Measurements from ENCODE around the gene TMEM141. TPM values are rescaled to one million over a fixed set of nuclear protein-coding genes. Genes with fewer than 3 reads are reported as not detected.
A peak's percentile ranks its signal among the peaks of the same experiment; 100 is the strongest.
"Not testable (repeated sequence)": the region's sequence is repeated elsewhere in the genome, so short reads cannot be mapped to it uniquely, and the experiment has no call there.

TMEM141 gene
- total RNA-seq, 1 donor: 39.7 TPM

DNA sequence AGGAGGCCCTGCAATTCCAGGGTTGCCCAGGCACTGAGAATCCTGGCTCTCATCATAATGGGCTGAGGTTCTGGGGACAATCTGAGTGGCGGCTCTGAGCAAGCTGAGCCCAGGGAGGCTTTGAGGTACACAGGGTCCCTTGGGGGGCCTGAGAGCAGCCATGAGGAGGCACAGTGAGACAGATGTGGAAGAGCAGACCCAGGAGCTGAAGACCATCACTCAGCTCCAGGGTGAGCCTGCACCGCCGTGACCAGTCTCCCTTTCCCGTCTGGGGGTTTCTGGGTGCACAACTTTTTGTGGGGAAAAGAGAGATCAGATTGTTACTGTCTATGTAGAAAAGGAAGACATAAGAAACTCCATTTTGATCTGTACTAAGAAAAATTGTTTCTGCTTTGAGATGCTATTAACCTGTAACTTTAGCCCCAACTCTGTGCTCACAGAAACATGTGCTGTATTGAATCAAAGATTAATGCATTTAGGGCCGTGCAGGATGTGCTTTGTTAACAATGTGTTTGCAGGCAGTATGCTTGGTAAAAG is 5.2 kb downstream of the TMEM141 start, which contains the start of gene CCDC183:
Gene CCDC183 (plus strand): TSS at position 101 of the 537 bp plus-strand sequence. CDS start 60 bp downstream, at position 161.
- DNase-seq (ENCODE audit: low read depth): no peak
- TF ChIP-seq, protein P1, sequence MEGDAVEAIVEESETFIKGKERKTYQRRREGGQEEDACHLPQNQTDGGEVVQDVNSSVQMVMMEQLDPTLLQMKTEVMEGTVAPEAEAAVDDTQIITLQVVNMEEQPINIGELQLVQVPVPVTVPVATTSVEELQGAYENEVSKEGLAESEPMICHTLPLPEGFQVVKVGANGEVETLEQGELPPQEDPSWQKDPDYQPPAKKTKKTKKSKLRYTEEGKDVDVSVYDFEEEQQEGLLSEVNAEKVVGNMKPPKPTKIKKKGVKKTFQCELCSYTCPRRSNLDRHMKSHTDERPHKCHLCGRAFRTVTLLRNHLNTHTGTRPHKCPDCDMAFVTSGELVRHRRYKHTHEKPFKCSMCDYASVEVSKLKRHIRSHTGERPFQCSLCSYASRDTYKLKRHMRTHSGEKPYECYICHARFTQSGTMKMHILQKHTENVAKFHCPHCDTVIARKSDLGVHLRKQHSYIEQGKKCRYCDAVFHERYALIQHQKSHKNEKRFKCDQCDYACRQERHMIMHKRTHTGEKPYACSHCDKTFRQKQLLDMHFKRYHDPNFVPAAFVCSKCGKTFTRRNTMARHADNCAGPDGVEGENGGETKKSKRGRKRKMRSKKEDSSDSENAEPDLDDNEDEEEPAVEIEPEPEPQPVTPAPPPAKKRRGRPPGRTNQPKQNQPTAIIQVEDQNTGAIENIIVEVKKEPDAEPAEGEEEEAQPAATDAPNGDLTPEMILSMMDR (IDR thresholded peaks at IDR 0.05; ENCODE audit: insufficient read depth, low read depth, low read length): no peak
- H3K4me3 ChIP-seq (ENCODE audit: low read depth, low read length): no peak within 1 kb of the TSS

DNA sequence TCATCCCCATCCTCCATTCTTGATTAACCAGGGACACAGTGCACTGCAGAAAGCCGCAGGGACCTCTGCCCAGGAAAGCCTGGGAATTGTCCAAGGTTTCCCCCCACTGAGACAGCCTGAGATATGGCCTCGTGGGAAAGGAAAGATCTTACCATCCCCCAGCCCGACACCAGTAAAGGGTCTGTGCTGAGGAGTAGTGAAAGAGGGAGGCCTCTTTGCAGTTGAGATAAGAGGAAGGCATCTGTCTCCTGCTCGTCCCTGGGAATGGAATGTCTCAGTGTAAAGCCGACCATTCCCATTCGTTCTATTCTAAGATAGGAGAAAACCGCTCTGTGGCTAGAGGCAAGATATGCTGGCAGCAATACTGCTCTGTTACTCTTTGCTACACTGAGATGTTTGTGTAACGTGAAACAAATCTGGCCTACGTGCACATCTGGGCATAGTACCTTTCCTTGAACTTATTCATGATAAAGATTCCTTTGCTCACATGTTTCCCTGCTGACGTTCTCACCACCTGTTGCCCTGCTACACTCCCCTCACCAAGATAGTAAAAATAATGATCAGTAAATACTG is 5.7 kb downstream of the TMEM141 start:
- H3K4me3 ChIP-seq (ENCODE audit: low read depth, low read length): not testable (repeated sequence)
- DNase-seq (ENCODE audit: low read depth): peak; percentile 96

DNA sequence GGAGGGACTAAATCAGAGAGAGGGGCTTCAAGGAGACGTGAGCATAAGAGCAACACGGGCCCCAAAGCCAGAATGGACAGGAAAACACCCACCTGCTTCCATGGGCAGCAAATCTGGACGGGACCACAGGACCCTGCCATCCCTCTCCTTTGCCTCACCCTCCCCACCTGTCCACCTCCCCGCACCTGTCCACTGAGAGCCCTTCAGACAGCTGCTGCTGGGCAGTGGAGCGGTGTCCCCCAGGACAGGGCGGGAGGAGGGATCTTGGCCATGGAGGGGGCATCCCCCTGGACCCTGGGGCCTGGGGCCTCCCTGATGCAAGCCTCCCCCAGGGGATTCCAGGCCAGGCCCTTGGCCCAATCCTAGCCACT is 7.5 kb downstream of the TMEM141 start:
- TF ChIP-seq, protein P1 (IDR thresholded peaks at IDR 0.05; ENCODE audit: insufficient read depth, low read depth, low read length): no peak
- no peak for DNase-seq (ENCODE audit: low read depth)
- H3K4me3 ChIP-seq (ENCODE audit: low read depth, low read length): no peak overlapping the region

DNA sequence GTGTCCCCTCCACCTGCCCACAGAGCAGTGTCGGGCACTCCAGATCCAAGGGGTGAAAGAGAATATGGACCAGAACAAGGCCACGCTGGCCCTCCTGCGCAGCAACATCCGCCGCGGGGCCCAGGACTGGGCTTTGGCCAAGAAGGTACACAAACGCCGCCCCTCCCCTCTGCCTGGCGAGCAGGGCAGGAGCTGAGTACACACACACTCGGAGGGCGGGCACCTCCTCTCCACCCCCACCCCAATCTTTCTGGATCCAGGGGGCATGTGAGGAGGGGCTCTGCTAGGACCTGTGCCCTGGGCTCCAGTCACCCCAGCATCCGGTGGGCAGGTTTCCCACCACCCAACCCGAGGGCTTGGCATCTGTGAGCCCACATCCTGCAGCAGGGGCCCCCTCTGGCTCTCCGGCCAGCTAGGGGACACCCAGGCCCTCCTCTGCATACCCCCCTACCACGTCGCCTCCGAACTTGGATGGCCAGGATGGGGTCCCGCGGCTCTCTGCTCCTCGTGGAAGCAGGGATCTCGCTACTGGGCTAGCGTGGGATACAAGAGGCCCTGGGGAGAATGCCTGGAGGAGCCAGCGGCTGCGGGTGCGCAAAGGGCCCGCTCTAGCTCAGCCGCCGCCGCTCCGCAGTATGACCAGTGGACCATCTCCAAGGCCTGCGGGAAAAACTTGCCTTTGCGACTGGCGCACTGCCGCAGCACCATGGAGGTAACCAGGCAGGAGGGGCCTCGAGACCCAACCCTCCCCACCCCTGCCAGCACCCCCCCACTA is 8.1 kb downstream of the TMEM141 start:
- TF ChIP-seq, protein P1 (IDR thresholded peaks at IDR 0.05; ENCODE audit: insufficient read depth, low read depth, low read length): no peak
- peak overlapping the region; percentile 45 for H3K4me3 ChIP-seq (ENCODE audit: low read depth, low read length)
- DNase-seq (ENCODE audit: low read depth): no peak

DNA sequence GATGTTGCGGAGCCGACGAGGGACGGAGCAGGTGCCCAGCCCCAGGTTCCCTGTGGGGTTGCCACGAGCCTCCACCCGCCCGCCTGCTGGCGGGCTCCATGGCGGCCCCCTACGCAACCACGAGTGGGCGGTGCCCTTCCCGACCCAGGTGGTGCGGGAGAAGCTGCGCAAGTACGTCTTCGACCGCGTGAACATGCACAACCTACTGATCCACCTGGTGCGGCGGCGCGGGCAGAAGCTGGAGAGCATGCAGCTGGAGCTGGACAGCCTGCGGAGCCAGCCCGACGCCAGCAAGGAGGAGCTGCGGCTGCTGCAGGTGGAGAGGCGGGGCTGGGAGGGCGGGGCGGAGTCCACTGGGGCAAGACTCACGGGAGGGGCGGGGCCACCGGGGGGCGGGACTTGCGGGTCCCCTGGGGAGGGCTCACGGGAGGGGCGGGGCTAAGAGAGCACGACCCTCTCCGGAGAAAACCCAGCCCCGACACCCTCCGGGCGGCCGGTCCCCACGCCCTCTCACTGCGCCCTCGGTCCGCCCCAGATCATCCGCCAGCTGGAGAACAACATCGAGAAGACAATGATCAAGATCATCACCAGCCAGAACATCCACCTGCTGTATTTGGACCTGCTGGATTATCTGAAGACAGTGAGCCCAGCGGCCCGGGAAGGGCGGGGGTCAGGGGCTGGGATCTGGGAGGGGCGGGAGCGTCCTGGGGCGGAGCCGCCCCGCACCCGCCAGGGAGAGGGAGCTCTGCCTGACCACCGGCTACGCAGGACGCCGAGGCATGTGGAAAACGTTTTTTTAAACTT is 8.9 kb downstream of the TMEM141 start:
- H3K4me3 ChIP-seq (ENCODE audit: low read depth, low read length): peak overlapping the region; percentile 64
- TF ChIP-seq, protein P1 (IDR thresholded peaks at IDR 0.05; ENCODE audit: insufficient read depth, low read depth, low read length): no peak
- DNase-seq (ENCODE audit: low read depth): peak; percentile 88

DNA sequence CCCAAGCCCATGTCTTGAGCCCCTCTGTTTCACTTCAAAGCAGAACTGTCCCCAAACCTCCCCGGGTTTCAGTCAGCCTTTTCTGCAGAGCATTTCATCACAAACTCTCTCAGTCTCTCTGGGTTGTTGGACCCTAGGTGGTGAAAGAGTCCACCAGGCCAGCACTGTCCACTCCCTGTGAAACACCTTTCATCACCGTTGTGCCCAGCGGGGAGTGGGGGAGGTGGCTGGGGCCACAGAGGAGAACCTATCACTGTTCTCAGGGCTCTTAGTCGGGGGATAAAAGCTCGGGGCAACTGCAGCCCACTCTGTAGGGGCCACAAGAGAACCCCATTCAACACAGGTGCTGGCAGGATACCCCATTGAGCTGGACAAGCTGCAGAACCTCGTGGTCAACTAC is 11.2 kb downstream of the TMEM141 start:
- no peak for DNase-seq (ENCODE audit: low read depth)
- TF ChIP-seq, protein P1 (IDR thresholded peaks at IDR 0.05; ENCODE audit: insufficient read depth, low read depth, low read length): no peak
- H3K4me3 ChIP-seq (ENCODE audit: low read depth, low read length): no peak overlapping the region

DNA sequence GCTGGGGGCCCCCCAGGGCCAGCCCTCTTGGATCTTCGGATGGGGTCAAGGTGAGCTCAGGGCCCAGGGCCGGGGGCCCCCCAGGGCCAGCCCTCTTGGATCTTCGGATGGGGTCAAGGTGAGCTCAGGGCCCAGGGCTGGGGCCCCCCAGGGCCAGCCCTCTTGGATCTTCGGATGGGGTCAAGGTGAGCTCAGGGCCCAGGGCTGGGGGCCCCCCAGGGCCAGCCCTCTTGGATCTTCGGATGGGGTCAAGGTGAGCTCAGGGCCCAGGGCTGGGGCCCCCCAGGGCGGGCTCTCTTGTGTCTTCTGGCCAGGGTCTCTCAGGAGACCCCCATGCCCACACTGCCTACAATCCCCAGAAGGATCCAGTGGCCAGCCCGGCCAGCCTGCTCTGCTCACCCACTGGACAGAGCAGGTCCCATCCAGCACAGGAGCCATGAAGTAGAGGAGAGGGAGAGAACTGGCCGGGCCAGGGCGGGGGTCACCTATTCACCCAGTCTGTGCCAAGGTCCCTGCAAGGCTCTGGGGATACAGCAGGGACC is 11.9 kb downstream of the TMEM141 start:
- not testable (repeated sequence) for H3K4me3 ChIP-seq (ENCODE audit: low read depth, low read length); DNase-seq (ENCODE audit: low read depth)
